ENCODE results near the gene THAP3. TPM values are rescaled to one million over a fixed set of nuclear protein-coding genes. Genes with fewer than 3 reads are reported as not detected.

THAP3 gene
- total RNA-seq, 6 experiments from 2014 or later, result 5.9 to 11.3 (median 10.3) TPM

DNA sequence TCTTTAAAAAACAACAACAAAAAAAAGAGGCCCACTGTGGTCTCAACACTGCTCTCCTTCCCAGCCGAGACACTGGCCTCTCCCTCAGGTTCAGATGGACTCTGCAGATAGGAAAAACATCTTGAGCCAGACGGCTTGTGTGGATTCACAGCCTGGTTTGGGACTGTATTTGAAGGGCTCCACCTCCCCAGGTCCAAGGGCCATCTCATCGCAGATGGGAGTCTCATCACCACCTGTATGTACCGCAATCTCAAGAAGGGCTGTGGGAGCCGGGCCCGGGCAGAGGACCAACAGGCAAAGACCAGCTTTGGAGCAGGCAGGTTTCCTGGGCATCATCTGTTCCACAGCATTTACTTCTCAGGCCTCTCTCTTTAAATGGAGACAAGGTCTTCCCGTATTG is 34.6 kb upstream of the THAP3 start:
- no peak for DNase-seq
- Histone ChIP-seq H3K9me3 (no peaks in the 10 kb centered on the region), H3K4me1 (no peaks in the 10 kb centered on the region), H3K27ac (no peak overlapping the region), H3K4me3 (no peak overlapping the region), H3K36me3 (peaks cover 0 to 65% (median 27%) of the 10 kb centered on the region in 4 donors), H3K27me3 (no peaks in the 10 kb centered on the region)
- 59% methylated on average over 3 of the region's 7 CpGs for WGBS (ENCODE audit: insufficient coverage, low coverage, low lambda C conversion rate, missing lambda C conversion rate)
- TF ChIP-seq POLR2A (IDR thresholded peaks at IDR 0.05), result no peak
- TF ChIP-seq, protein P1, sequence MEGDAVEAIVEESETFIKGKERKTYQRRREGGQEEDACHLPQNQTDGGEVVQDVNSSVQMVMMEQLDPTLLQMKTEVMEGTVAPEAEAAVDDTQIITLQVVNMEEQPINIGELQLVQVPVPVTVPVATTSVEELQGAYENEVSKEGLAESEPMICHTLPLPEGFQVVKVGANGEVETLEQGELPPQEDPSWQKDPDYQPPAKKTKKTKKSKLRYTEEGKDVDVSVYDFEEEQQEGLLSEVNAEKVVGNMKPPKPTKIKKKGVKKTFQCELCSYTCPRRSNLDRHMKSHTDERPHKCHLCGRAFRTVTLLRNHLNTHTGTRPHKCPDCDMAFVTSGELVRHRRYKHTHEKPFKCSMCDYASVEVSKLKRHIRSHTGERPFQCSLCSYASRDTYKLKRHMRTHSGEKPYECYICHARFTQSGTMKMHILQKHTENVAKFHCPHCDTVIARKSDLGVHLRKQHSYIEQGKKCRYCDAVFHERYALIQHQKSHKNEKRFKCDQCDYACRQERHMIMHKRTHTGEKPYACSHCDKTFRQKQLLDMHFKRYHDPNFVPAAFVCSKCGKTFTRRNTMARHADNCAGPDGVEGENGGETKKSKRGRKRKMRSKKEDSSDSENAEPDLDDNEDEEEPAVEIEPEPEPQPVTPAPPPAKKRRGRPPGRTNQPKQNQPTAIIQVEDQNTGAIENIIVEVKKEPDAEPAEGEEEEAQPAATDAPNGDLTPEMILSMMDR (IDR thresholded peaks at IDR 0.05), result no peak
- intact Hi-C loops (cut with DNase I), result no loop called here
- no peak for ATAC-seq

DNA sequence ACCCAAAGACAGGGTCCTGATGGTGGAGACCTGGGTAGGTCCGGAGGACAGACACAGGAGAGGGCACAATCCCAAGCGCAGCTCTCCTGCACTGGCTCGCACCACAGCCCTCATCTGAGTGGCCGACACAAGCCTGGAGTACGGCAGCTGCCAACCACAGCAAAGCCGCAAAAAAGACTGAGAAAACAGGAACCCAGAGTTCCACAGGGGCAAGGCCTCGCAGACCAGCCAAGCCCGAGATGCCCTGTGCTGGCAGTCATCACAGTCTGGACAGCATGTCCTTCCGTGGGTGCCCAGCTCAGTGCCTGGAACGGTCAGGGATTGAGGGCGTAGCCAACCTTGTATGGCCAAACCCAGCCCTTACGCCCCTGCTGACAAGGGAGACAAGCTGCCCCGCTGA is 33.4 kb upstream of the THAP3 start:
- intact Hi-C loops (cut with DNase I), result no loop called here
- DNase-seq, result no peak
- WGBS (ENCODE audit: insufficient coverage, low coverage, low lambda C conversion rate, missing lambda C conversion rate), result no CpG with 5 or more reads among the region's 13 CpGs
- TF ChIP-seq POLR2A (IDR thresholded peaks at IDR 0.05), result no peak
- TF ChIP-seq, protein P1 (IDR thresholded peaks at IDR 0.05), result no peak
- peaks cover 0 to under 1% (median 0%) of the 10 kb centered on the region in 4 donors for H3K4me1 ChIP-seq
- no peaks in the 10 kb centered on the region for H3K27me3 ChIP-seq
- H3K36me3 ChIP-seq, result peaks cover 0 to 77% (median 37%) of the 10 kb centered on the region in 4 donors
- no peaks in the 10 kb centered on the region for H3K9me3 ChIP-seq
- no peak overlapping the region for H3K27ac ChIP-seq
- no peak overlapping the region for H3K4me3 ChIP-seq
- ATAC-seq, result peak in 3 of 4 donors; percentile 1 to 6 (median 6)

DNA sequence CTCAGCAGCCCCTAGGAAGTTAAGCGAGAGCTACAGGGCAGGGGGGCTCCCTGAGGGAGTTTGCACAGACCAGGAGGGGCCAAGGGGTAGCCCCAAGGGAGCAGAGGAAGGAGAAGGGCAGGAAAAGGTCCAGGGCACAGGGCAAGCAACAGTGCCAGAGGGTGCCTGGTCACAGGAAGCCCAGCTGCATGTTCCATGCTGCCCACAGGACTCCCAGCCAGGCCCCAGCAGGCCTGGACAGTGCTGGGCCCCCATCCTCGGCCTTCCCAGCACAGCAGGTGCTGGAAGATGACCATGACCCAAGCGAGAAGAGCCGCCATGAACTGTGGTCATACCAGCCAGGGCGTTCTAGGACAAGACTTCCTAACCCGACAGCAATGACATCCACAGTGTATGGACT is 33.0 kb upstream of the THAP3 start:
- no peak overlapping the region for H3K27ac ChIP-seq
- peaks cover 0 to 5% (median 0%) of the 10 kb centered on the region in 4 donors for H3K4me1 ChIP-seq
- no peaks in the 10 kb centered on the region for H3K27me3 ChIP-seq
- DNase-seq, result no peak
- peak in 1 of 4 donors; percentile 1 for ATAC-seq
- H3K9me3 ChIP-seq, result no peaks in the 10 kb centered on the region
- no peak overlapping the region for H3K4me3 ChIP-seq
- TF ChIP-seq, protein P1 (IDR thresholded peaks at IDR 0.05), result no peak
- intact Hi-C loops (cut with DNase I), result no loop called here
- WGBS (ENCODE audit: insufficient coverage, low coverage, low lambda C conversion rate, missing lambda C conversion rate), result 80% methylated on average over 1 of the region's 6 CpGs
- peaks cover 0 to 81% (median 41%) of the 10 kb centered on the region in 4 donors for H3K36me3 ChIP-seq

DNA sequence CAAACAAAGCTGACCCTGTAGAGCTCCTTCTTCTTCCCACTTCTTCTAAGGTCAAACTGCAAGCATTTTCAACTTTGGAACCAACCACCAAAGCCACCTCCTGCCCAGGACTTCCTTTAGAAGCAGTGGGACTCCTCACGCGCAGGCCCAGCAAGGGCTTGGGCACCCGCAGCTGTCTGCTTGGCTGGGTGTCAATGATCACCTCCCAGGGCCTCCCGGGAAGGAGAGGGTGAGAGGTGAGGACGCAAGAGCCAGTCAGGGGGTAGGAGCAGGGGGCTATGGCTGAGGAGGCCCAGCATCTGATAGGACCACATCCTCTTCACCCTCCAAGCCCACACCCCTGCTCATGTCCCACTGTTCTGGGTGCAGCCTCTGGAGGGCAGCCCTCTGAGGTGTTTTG is 32.2 kb upstream of the THAP3 start:
- DNase-seq (no peak), ATAC-seq (no peak)
- WGBS (ENCODE audit: insufficient coverage, low coverage, low lambda C conversion rate, missing lambda C conversion rate), result 40% methylated on average over 1 of the region's 5 CpGs
- Histone ChIP-seq H3K9me3 (no peaks in the 10 kb centered on the region), H3K36me3 (peaks cover 0 to 89% (median 45%) of the 10 kb centered on the region in 4 donors), H3K27me3 (no peaks in the 10 kb centered on the region), H3K4me1 (peaks cover 0 to 13% (median 1%) of the 10 kb centered on the region in 4 donors), H3K27ac (no peak overlapping the region), H3K4me3 (no peak overlapping the region)
- TF ChIP-seq POLR2A (IDR thresholded peaks at IDR 0.05), result no peak
- TF ChIP-seq, protein P1 (IDR thresholded peaks at IDR 0.05), result no peak
- intact Hi-C loops (cut with DNase I), result no loop called here
